GM21825 (cell line): ENCODE results near the gene APOL6.
"Not testable (repeated sequence)": the region's sequence is repeated elsewhere in the genome, so short reads cannot be mapped to it uniquely, and the experiment has no call there.

Source experiments
- ATAC-seq: cut with Tn5 transposase; IDR thresholded peaks from one replicate; pipeline ENCODE4 v1.9.1; 2021; ENCODE audit warnings: mild to moderate bottlenecking, moderate library complexity; ENCODE audit not compliant: unreplicated experiment

APOL6 gene

DNA sequence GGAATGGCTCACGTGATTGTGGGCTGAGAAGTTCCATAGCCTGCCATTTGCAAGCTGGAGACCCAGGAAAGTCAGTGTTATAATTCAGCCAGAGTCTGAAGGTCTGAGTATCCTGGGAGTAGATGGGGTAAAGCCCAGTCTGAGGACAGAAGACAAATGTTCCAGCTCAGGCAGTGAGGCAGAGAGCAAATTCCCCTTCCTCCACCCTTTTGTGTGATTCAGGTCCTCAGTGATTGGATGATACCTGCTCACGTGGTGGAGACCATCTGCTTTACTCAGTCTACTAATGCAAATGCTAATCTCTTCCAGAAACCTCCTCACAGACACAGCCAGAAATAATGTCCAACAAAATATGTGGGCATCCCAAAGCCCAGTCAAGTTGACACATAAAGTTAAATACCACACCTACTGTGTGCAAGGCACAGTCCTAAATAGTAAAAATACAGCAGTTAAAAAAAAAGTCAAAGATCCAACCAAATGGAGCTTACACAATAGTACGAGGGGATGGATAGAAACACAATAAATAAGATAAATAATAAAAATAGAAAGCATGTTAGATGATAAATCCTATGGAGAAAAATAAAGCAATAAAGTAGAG, 13.2 kb upstream of the APOL6 start:
- ATAC-seq = no peak

DNA sequence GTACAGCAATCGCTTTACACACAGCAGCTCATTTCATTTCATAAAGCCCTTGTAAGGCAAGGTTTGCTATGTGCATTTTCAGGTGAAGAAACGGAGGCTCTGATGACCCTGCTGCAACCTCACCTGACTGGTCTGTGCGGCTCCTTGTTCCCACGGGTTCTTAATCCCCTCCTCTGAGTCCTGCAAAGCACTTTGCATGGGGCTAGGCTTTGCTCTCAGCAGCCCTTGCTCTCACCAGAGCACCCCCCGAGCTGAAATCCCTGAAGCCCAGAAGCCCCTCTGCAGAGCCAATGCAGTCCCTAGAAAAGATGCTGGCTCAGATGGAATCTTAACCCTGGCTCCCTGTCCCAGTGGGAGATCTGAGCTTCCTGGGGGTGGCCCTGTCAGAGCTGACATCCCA, 11.0 kb upstream of the APOL6 start:
- no peak for ATAC-seq

DNA sequence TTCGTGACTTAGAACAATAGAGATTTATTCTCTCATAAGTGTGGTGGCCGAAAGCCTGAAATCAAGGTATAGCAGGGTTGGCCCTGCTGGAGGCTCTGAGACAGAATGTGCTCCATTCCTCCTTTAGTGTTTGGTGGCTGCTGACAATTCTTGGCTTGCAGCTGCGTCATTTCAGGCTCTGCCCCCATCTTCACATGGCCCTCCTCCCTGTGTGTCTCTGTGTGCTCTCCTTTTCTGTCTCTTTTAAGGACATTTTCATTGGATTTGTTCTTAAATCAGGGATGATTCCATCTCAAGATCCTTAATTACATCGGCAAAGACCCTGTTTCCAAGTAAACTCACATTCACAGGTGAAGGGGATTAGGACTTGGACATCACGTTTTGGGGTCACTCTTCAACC, 10.2 kb upstream of the APOL6 start:
- ATAC-seq = no peak

DNA sequence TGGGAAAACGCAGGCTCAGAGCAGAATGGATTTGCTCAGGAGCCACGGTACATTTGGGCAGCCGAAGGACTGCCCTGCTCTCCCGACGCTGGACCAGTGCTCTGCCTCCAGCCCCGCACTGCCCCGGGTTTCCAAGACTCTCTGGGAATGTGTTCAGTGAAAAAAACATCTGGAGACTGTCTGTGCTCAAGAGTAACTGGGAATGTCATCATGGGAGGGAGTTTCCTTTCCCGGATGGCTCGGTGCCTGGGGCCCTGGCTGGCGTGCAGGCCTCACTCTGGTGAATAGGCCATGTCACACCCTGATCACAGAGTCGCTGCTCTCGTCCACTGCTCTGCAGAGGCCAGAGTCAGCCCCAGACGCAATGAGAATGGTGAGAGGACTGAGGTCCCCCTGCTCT, 9.8 kb upstream of the APOL6 start:
- ATAC-seq = no peak

DNA sequence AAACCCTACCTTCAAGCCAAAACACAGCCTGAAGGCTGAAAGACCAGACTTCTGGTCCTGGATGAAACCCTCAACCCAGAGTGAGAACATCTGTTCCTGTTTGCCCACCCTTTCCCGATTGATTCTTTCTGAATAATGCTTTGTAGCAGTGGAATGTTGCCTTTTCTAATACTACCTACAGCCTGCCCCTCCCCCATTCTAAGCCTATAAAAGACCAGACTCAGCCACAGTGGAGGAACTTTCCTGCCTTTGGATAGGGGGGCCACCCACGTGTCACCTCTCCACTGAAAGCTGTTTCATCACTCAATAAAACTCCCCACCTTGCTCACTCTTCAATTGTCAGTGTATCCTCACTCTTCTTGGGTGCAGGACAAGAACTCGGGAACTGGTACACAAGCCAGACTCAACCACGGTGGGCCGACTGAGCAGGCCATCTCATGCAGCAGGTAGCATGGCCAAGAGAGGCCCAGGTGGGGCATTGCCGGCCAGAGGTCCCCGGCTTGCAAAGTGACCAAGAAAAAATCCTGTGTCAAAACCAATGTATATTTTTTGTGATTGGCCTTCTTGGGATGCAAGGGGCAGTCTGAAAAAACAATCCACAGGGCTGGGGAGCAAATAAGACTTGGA, 6.6 kb upstream of the APOL6 start:
- no peak for ATAC-seq

DNA sequence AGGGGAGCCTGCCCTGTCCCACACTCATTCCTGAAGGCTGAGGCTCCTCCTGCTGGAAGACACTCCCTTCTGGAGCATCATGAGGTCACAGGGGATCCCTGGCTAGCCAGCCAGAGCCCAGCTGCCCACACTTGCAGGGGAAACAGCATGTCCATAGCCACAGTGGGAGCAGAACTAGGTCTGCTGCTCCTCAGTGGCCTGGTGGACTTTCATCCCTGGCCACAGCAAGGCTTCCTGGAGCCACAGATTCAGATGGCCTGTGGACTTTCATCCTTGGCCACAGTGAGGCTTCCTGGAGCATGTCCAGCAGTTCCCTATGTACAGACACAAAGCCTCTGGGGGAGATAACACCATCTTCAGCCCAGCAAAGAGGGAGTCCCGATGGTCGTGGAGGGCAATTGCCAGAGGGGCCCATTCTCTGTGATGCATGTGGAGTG, 5.9 kb upstream of the APOL6 start:
- ATAC-seq = no peak

DNA sequence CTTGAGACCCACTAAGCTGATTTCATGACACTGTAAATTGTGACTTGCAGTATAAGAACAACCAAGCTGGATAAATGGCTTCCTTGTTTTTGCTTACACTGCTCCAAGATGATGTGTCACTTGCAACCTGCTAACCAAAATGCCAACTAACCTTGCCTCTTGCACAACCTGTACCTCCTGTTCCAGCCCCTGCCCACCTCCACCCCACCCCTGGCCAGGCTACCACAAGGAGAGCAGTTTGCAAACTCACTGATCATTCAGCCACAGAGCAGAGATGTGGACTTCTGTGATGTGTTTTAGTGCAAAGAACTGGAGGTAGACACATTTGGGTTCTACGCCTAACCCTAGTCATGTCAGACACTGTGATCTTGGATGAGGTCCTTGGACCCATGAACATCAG, 4.3 kb upstream of the APOL6 start:
- ATAC-seq = no peak

DNA sequence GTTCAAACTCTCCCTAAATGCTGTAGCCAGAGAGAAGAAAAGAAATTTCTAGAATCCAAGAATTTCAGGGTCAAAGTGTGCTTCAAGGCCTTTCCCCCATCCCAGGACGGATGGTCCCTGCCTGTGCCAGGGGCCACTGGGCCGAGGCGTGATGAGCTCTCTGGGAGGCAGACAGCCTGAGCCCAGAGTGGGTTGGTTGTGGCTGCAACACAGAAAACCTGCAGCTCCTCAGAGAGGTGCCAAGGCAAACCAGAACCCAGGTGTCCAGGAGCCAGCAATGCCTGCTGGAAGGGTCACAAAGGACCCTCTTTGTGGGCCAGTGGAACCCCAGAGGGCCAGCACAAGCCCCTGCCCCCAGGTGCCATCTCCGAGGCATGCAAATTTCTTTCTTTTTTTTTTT, 2.6 kb upstream of the APOL6 start:
- no peak for ATAC-seq

DNA sequence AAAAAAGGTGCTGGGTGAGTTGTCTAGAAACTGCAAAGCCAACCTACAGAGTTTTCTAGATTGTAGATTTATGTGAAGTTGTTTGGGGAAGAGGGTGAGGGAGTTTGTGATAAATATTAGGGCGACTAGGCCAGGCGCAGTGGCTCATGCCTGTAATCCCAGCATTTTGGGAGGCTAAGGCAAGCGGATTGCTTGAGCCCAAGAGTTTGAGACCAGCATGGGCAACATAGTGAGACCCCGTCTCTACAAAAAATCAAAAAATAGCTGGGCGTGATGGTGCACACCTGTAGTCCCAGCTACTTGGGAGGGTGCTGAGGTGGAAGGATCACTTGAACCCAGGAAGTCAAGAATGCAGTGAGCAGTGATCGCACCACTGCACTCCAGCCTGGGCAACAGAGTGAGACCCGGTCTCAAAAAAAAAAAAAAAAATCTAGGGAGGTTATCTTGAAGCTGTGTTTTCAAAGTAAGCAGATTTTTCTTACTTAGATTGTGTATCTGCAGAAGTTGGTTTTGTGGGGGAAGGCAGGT, 844 bp downstream of the APOL6 start:
- no peak for ATAC-seq

DNA sequence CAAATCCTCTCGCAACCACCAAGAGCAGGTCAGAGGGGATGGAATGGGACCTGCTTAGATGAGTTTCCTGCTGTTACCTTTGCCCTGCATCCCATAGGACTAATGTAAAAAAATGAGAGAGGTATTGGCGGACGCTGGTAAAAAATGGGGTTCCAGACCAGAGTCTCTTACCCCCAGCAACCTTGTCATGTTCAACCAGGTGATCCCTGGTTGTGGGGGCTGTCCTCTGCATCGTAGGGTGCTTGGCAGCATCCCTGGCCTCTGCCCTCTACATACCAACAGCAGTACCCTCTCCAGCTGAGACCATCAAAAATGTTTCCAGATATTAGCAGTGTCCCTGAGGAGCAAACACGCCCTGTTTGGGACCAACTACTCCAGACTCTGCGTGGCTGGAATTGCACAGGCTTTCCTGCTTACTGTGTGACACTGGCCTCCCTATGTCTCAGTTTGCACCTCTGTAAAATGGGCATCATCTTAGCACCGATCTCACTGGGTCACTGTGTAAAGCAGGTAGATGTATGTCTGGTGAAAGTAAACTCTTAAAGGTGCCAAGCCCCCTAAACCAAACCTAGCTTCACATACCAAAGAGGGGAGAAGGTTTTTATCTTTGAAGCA, 1.5 kb downstream of the APOL6 start:
- ATAC-seq = no peak

DNA sequence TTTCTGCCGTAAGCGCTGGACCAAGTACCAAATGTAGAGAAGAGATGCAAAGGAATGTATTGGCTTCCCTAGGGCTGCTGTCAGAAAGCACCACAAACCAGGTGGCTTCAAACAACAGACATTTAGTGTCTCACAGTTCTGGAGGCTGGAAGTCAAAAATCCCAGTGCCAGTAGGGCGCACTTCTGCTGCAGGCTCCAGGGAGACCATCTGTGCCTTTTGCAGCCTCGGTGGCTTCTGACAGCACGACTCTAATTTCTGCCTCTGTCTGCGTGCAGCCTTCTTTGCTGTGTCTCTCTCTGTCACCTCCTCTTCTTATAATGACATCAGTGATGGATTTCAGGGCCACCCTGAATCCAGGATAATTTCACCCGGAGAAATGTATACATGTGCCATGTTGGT, 2.8 kb downstream of the APOL6 start:
- no peak for ATAC-seq

DNA sequence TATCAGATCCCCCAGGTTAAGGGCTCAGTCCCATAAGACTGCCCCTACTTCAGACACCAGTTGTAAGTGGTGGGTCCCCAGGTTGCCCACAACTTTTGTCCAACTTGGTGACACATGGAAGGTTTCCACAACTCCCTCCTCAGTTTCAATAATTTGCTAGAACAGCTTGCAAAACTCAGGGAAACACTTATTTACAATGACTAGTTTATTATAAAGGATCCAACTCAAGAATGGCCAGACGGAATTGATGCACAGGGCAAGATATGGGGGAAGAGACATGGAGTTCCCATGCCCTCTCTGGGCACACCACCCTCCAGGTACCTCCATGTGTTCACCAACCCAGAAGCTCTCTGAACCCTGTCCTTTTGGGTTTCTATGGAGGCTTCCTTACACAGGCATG, 5.6 kb downstream of the APOL6 start:
- no peak for ATAC-seq

DNA sequence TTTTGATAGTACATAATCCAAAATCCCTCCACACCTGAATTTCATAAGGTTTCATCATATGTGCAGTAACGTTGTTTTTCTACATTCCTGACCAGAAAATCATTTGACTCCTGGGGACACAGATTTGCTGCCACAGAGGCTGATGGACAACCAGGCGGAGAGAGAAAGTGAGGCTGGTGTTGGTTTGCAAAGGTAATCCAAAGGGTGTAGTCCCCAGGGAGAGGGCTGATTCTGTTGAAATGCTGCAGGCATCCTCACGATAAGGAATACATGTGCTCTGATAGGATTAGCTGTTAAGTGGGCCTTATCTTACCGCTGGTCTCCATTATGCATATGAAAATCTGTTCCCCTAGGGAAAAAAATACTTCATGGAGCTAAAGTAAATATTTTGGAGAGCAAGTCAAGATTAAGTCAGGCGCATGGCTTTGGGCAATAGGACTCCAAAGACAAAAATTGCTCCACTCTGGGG, 8.1 kb downstream of the APOL6 start:
- no peak for ATAC-seq

DNA sequence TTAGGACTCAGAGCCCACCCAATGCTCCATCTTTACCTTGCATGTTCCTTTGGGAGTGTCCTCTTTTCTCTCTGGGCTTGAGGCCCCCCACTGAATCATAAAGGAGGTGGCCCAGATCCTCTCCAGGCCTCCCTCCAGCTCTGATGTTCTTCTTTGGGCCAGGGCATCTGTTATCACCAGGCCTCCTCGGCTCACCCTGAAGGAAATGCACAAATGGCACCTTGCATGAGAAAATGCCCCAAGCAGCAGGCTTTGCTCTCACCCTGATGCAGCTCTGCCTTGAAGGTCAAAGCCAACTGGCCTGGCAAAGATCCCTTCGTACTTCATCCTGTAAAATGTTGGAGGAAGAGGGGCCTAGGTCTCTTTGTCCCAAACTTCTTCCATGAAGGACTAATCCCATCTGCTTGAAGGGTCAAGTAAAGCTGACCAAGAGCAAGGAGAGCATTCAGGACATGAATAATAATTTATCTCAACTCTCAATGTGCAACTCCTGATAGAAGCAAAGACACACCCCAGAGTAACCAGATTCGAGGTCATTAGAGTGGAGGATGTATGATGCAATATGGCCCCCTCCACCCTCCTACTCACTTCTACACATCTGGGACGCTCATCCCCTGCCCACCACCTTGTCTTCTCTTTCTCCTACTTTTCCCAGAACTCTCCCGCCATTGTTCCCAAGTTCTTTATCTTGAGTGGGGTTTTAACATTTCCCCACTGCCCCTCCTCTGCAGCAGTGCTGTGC, 9.5 kb downstream of the APOL6 start:
- ATAC-seq = no peak

DNA sequence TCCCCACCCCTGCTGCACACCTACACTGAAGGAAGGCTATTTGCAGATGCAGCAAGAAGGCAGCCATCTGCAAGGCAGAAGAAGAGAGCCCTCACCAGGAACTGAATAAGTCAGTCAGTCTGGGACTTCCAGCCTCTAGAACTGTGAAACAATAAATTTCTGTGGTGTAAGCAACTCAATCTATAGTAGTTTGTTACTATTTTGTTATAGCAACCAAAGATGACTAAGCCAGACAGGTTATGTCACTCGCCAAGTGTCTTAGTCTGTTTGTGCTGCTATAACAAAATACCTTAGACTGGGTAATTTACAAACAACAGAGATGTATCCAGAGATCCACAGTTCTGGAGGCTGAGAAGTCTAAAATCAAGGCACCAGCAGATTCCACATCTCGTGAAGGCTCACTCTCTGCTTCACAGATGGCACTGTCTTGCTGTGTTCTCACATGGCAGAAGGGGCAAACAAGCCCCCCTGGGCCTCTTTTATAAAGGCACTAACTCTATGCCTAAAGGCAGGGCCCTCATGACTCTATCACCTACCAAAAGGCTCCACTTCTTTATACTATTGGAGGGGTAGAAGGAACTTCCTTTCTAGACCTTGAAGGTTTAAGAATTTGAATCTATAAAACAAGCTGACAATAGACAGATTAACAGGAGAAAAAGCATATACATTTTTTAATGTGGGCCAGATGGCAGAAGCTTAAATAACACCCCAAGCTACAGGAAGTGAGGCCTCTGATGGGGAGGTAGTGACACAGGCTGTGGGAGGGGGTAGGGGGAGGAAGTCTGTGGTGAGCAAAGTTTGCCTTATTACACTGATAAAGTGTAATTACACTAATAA, 12.3 kb downstream of the APOL6 start:
- no peak for ATAC-seq

DNA sequence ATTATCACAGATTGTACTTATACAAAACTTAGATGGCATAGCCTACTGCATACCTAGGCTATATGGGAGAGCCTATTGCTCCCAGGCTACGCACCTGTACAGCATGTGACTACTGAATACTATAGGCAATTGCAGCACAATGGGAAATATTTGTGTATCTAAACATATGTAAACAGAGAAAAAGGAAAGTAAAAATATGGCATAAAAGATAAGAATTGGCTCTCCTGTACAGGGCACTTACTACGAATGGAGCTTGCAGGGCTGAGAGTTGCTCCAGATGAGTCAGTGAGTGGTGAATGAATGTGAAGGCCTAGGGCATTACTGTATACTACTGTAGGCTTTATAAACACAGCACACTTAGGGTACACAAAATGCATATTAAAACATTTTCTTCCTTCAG, 13.2 kb downstream of the APOL6 start:
- ATAC-seq = no peak

DNA sequence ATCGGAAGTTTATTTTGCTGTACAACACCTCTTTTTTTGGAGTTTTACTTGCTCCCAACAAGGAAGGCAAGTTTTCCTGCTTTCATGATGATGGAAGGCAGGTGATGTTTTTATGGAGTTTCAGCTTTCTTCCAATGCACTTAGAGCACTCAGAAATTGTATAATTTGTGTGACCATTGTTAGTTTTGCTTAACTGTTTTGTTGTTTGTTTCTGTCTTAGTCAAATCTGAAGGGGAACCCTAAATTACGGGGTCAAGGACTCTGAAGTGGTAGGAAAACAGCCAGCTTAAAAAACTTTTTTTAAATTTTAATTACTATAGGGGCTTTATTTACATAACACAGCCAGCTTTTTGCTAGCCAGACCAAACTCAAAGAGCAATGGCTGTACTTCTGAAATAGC, 14.7 kb downstream of the APOL6 start:
- ATAC-seq = no peak

DNA sequence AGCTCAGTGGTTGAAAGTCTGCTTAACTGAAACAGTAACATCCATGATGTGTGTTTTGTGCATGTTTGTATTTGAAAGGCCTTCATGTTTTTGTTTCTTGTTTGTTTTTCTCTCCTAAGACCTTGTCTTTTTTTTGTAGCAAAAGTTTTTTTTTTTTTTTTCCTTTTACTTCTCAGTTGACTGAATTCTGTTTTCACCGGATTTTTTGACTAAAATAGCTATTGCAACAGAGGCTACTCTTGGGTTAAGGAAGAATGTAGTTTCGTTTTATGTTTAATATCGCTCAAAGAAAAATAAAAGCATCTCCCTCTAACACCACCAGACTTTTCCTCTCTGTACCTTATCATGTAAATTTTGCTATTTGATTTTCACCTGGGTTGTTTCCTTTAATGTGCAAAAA, 15.1 kb downstream of the APOL6 start:
- ATAC-seq = no peak

DNA sequence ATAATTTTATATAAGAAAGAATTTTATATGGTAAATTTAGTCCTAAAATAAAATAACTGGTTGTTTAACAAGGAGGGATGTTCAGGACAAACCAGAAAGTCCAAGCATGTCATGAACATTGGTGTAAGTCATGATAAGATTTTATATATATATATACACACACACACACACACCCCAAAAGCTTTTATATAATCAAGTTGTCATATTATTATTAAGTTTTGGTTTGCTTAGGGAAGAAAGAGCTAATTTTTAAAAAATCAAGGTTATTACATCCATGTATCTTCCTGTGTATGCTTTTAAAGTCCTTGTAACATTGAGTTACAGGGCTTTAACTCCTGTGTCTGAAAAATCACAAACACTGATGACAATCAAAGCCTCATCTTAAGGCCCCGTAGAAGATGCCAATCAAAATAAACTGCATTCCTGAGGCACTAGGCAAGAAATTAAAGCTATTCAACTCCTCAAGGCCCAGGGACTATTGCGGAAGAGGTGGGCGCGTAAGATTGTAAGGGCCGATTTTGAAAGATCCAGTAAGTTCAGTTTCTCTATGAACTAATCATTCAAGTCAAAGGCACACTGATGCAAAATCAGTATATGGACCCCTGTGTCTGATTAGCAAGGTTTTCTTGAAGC, 16.8 kb downstream of the APOL6 start:
- ATAC-seq = no peak

DNA sequence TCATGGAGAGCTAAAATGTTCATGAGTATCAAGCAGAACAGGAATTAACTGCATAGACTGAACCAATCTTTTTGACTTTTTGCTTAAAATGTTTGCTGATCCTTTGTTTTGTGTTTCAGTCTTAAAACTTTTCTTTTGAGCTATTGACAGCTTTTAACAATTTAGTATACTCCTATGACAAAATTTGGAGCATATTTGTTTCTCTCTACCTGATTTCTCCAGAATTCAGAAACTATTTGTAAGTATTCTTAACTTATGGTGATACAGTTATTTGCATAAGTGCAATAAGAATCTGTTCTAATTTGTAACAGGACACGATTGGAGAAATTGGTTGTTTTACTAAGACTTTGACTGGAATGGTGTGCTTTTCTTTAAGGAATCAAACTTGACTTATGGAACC, 18.5 kb downstream of the APOL6 start:
- not testable (repeated sequence) for ATAC-seq
